GM12801 (cell line): ENCODE measurements around the gene ERVFRD-1.

ENCODE experiments used
- CTCF ChIP-seq: IDR thresholded peaks from one replicate; pipeline ENCODE4 v1.5.1; 2011; ENCODE audit warnings: control low read depth; ENCODE audit not compliant: insufficient read length; ENCODE audit errors: extremely low read depth

Gene ERVFRD-1

DNA sequence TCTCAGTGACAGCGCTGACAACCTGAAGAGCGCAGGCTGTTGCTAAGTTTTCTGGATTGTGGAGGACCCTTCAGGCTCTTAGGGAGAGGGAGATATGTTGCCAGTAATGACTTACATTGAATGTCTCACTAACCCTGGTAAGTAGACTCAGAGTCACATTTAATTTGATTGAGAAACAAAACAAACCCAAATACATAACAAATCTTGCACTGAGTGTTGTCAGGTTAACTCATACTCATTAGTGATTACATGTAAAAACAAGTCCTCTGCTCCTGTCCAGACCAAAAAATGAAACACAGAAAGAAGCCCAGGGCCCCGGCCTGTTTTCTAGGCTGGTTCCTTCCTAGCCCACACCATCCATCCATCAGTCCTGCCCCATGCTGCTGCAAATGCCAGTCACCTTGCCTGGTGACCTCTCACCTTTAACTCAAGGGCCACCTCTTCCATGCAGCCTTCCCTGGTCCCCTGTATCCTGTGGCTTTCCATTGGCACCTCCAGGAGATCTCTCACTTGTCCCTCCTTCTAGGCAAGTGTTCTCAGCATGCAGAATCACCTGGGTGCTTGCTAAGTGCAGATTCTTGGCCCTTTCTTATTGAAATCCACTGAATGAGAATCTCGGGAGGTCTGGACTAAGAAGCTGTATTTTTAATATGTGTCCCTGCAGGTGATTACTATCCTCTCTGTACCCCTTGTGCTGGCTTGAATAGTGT lies 34.7 kb upstream of the ERVFRD-1 start:
- TF ChIP-seq CTCF = no peak

GRCh38 chr6:11144393-11144851 lies 32.9 kb upstream of the ERVFRD-1 start:
- peak; percentile 77 for TF ChIP-seq CTCF

DNA sequence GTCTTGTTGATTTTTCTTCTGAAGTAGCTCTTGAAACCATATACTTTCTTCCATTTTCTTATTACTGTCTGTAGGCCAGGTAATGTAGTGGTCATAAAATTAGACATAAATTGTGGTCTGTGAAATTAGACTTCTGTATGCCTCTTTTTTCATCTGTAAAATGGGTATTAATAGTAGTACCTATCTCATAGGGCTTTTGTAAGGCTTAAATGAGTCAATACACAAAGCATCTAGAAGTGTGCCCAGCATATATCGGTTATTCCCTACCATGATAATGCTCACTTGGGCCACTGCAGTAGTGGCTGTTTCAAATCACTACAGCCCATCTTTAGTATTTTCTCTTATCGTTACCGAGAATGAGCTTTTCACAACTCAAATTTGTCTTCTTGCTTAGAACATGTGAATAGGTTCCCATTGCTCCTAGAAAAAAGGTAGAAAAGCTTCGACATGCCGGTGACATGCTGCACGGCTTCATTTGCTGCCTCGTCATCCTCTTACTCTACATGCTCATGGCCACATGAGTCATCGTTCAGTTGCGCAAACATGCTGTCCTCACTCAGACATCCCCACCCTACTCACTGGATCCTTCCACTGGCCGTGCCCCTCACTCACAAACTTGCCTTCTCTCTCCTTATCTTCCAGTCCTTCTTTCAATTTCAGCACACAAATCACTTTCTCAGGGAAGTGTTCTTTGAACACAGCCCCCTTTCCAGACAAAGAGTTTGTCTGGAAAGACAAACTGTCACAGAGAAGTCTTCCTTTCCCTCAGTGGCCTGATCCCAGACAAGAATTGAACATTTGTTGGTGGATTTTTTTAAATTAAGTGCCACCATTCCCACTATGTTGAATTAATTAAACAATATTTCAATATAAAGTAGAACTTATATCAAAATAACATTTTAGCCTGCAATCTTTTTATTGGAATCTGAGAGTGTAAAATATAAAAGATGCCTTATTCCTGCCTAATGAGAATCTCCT lies 32.2 kb upstream of the ERVFRD-1 start:
- no peak for TF ChIP-seq CTCF

DNA sequence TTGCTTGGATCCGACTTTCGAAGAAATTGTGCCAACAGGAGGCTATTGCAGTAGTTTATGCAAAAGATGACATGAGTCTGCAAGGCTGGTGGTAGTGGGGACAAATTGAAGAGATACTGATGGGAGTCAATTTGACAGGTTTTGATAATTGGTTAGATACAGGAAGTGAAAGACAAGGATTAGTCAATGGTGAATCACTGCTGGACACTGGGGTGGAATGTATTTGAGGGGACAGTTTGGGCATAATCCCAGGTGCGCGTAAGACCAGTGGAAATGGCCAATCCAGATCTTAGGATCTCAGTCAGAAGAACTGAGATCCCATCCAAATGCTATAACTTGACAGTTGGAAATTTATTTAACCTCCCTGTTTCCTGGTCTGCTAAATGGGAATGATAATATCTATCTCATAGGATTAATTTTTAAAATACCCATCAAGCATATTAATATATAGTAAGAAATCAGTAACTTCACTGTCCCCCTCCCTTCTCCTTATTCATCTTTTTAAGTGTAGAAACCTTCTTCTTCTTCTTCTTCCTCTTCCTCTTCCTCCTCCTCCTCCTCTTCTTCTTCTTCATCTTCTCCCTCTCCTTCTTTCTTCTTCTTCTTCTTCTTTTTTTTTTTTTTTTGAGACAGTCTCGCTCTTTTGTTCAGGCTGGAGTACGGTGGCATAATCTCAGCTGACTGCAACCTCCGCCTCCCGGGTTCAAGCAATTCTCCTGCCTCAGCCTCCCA lies 30.9 kb upstream of the ERVFRD-1 start:
- TF ChIP-seq CTCF = no peak

- TF ChIP-seq CTCF = no peak
These were observed 29.8 kb upstream of the ERVFRD-1 start for GRCh38 chr6:11141295-11141694.

DNA sequence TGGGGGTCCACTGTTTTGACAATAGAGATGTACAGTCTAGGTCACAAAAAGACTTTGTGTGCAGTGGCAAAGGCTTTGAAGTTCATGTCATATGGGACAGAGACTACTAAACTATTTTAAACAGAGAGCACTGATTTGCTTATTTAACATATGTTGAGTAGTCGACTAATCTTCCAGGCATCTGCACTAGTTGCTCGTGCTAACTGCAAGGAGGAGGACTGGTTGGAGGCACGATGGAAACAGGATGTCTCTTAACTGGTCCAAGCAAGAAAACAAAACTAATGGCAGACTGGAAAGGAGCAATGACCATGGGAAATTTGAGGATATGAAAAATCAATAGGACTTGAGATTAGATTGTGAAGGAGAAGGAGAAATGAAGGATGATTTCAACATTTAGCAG lies 28.5 kb upstream of the ERVFRD-1 start:
- no peak for TF ChIP-seq CTCF
